ENCODE measurements around the gene AGA. TPM values are rescaled to one million over a fixed set of nuclear protein-coding genes. Genes with fewer than 3 reads are reported as not detected.
A peak's percentile ranks its signal among the peaks of the same experiment; 100 is the strongest.

Gene AGA
- total RNA-seq = 6.4 TPM
- long read RNA-seq, transcript AGA-201 (9 exons, 2,107 nt) = major isoform, 11 of 11 reads
- long read RNA-seq, partial matches to known transcripts = 0 of 11 reads
- long read RNA-seq, other reads (novel, unspliced or antisense) = 0 of 11 reads

GRCh38 chr4:177441803-177442622 lies at the start of gene AGA:
Gene AGA (minus strand): TSS chr4:177442437. CDS start chr4:177442375, 62 bp downstream.
- Histone ChIP-seq H3K4me1 (peaks cover 18% of the 10 kb centered on the region), H3K36me3 (peaks cover 18% of the 10 kb centered on the region), H3K4me3 (peak within 1 kb of the TSS; percentile 80), H3K27me3 (ENCODE audit: low read depth) (no peaks in the 10 kb centered on the region), H3K27ac (replicated peaks) (peak within 1 kb of the TSS; percentile 98), H3K9me3 (replicated peaks) (no peaks in the 10 kb centered on the region)
- DNase-seq = peak; percentile 97
- intact Hi-C loops (cut with micrococcal nuclease) = no loop called here
- TF ChIP-seq CTCF (IDR thresholded peaks at IDR 0.05; ENCODE audit: borderline replicate concordance) = no peak

GRCh38 chr4:177492022-177492421 lies 49.8 kb upstream of the AGA start:
- H3K4me1 ChIP-seq = no peaks in the 10 kb centered on the region
- TF ChIP-seq CTCF (IDR thresholded peaks at IDR 0.05; ENCODE audit: borderline replicate concordance) = no peak
- no peaks in the 10 kb centered on the region for H3K36me3 ChIP-seq
- intact Hi-C loops (cut with micrococcal nuclease) = no loop called here
- H3K9me3 ChIP-seq (replicated peaks) = no peaks in the 10 kb centered on the region
- no peaks in the 10 kb centered on the region for H3K27me3 ChIP-seq (ENCODE audit: low read depth)
- H3K27ac ChIP-seq (replicated peaks) = no peak overlapping the region
- H3K4me3 ChIP-seq = no peak overlapping the region
- no peak for DNase-seq

GRCh38 chr4:177490769-177491168 lies 48.5 kb upstream of the AGA start:
- Histone ChIP-seq H3K36me3 (no peaks in the 10 kb centered on the region), H3K4me1 (no peaks in the 10 kb centered on the region), H3K4me3 (no peak overlapping the region), H3K9me3 (replicated peaks) (no peaks in the 10 kb centered on the region), H3K27me3 (ENCODE audit: low read depth) (no peaks in the 10 kb centered on the region), H3K27ac (replicated peaks) (no peak overlapping the region)
- no peak for DNase-seq
- no peak for TF ChIP-seq CTCF (IDR thresholded peaks at IDR 0.05; ENCODE audit: borderline replicate concordance)
- intact Hi-C loops (cut with micrococcal nuclease) = no loop called here

GRCh38 chr4:177489471-177490246 lies 47.4 kb upstream of the AGA start:
- H3K4me3 ChIP-seq = no peak overlapping the region
- intact Hi-C loops (cut with micrococcal nuclease) = no loop called here
- no peak for DNase-seq
- H3K36me3 ChIP-seq = no peaks in the 10 kb centered on the region
- H3K9me3 ChIP-seq (replicated peaks) = no peaks in the 10 kb centered on the region
- no peaks in the 10 kb centered on the region for H3K27me3 ChIP-seq (ENCODE audit: low read depth)
- H3K27ac ChIP-seq (replicated peaks) = no peak overlapping the region
- H3K4me1 ChIP-seq = no peaks in the 10 kb centered on the region
- TF ChIP-seq CTCF (IDR thresholded peaks at IDR 0.05; ENCODE audit: borderline replicate concordance) = no peak

GRCh38 chr4:177487977-177488376 lies 45.7 kb upstream of the AGA start:
- no peak overlapping the region for H3K27ac ChIP-seq (replicated peaks)
- intact Hi-C loops (cut with micrococcal nuclease) = no loop called here
- no peaks in the 10 kb centered on the region for H3K9me3 ChIP-seq (replicated peaks)
- no peak overlapping the region for H3K4me3 ChIP-seq
- H3K36me3 ChIP-seq = no peaks in the 10 kb centered on the region
- DNase-seq = no peak
- TF ChIP-seq CTCF (IDR thresholded peaks at IDR 0.05; ENCODE audit: borderline replicate concordance) = no peak
- H3K27me3 ChIP-seq (ENCODE audit: low read depth) = no peaks in the 10 kb centered on the region
- H3K4me1 ChIP-seq = no peaks in the 10 kb centered on the region

Measured in left ventricle myocardium inferior (tissue), 1 donor.